Measurements from ENCODE around the gene LST1.

DNA sequence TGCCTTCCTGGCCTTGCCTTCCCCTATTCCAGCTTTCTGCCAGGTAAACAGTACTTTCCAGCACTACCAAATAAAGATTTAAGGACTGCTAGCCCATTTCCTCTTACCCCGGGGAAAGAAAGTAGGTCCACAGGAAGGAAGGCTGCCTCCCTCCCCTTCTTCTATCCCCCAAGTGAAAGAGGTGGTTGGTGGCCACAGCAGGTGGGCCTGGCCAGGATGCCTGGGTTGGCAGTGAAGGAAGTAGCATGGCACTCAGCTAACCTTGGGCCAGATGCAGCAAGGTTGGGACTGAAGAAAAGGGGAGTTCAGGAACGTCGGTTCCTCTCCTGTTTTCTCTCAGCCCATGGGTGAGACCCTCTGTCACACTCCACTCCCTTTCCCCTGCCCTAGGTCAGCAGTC is 29.8 kb upstream of the LST1 start:
- TF ChIP-seq, protein P1, sequence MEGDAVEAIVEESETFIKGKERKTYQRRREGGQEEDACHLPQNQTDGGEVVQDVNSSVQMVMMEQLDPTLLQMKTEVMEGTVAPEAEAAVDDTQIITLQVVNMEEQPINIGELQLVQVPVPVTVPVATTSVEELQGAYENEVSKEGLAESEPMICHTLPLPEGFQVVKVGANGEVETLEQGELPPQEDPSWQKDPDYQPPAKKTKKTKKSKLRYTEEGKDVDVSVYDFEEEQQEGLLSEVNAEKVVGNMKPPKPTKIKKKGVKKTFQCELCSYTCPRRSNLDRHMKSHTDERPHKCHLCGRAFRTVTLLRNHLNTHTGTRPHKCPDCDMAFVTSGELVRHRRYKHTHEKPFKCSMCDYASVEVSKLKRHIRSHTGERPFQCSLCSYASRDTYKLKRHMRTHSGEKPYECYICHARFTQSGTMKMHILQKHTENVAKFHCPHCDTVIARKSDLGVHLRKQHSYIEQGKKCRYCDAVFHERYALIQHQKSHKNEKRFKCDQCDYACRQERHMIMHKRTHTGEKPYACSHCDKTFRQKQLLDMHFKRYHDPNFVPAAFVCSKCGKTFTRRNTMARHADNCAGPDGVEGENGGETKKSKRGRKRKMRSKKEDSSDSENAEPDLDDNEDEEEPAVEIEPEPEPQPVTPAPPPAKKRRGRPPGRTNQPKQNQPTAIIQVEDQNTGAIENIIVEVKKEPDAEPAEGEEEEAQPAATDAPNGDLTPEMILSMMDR (IDR thresholded peaks at IDR 0.05): no peak
- no peak for TF ChIP-seq POLR2A (IDR thresholded peaks at IDR 0.05)
